ENCODE results near the gene LTBP1. TPM values are rescaled to one million over a fixed set of nuclear protein-coding genes. Genes with fewer than 3 reads are reported as not detected.

Gene LTBP1
- total RNA-seq, 2 experiments from 2014 or later: 61.1 to 82.6 TPM

DNA sequence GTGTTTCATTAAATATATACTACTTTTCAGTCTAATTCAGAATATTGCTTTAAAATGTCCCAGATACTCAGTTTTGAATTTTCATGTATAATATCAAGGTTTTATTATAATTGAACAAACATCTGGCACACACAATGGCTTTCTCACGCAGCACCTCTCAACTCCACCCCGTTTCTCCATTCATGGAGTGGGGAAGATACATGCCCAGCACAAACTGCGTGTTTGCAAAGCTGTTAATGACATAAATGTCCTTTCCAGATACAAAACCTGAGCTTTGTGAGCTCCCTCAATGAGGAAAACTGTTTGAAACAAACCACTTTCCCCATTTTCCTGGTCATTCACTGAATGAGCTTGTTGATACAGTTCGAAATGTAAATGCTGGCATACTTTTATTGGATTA is 379.3 kb downstream of the LTBP1 start:
- Histone ChIP-seq H3K9me3 (ENCODE audit: low read length) (no peaks in the 10 kb centered on the region), H3K4me1 (ENCODE audit: insufficient read depth, low read length, poor library complexity, severe bottlenecking) (peaks cover 14% of the 10 kb centered on the region), H3K79me2 (ENCODE audit: insufficient read depth, low read depth, low read length) (no peaks in the 10 kb centered on the region), H3K4me2 (ENCODE audit: low read length) (no peak overlapping the region), H3K36me3 (ENCODE audit: insufficient read depth, low read length) (peaks cover 36% of the 10 kb centered on the region), H3K27ac (ENCODE audit: low read depth, low read length, poor library complexity, severe bottlenecking) (no peak overlapping the region), H3K9me2 (ENCODE audit: insufficient read depth, low read length) (no peaks in the 10 kb centered on the region), H4K20me1 (ENCODE audit: insufficient read depth, low read length) (no peaks in the 10 kb centered on the region), H2AFZ (ENCODE audit: low read length) (no peak overlapping the region), H3K4me3 (ENCODE audit: low read depth, low read length, poor library complexity, severe bottlenecking) (no peak overlapping the region)
- ChIA-PET POLR2A (no interaction called here), CTCF (ENCODE audit: unreplicated experiment) (no interaction called here)
- no peak for DNase-seq (ENCODE audit: low spot score)
- no TSS peak for BruUV-seq (replicated peaks)
- intact Hi-C loops (cut with micrococcal nuclease; ENCODE audit: unreplicated experiment): no loop called here
- no peak for TF ChIP-seq EZH2phosphoT487 (IDR thresholded peaks at IDR 0.05; ENCODE audit: borderline replicate concordance, low read depth, low read length)
- TF ChIP-seq, protein P1, sequence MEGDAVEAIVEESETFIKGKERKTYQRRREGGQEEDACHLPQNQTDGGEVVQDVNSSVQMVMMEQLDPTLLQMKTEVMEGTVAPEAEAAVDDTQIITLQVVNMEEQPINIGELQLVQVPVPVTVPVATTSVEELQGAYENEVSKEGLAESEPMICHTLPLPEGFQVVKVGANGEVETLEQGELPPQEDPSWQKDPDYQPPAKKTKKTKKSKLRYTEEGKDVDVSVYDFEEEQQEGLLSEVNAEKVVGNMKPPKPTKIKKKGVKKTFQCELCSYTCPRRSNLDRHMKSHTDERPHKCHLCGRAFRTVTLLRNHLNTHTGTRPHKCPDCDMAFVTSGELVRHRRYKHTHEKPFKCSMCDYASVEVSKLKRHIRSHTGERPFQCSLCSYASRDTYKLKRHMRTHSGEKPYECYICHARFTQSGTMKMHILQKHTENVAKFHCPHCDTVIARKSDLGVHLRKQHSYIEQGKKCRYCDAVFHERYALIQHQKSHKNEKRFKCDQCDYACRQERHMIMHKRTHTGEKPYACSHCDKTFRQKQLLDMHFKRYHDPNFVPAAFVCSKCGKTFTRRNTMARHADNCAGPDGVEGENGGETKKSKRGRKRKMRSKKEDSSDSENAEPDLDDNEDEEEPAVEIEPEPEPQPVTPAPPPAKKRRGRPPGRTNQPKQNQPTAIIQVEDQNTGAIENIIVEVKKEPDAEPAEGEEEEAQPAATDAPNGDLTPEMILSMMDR (conservative IDR thresholded peaks at IDR 0.05; ENCODE audit: low read length): no peak

DNA sequence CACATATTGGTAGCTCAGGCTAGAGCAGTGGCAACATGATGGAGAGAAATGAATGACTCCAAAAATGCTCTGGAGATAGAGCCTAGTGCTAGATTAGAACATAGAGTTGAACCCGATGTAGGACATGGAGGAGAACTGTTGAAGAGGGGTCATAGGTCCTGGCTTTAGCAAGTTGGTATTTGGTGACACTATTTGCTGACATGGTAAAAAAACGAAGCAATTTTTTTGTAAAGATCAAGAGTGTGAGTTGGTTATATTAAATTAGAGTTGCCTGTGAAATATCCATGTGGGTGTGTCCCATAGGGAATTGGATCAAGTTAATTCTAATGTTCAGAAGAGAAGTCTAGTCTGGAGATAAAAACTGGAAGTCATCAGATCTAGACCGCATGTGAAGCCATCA is 386.7 kb downstream of the LTBP1 start:
- no peak overlapping the region for H3K4me2 ChIP-seq (ENCODE audit: low read length)
- TF ChIP-seq EZH2phosphoT487 (IDR thresholded peaks at IDR 0.05; ENCODE audit: borderline replicate concordance, low read depth, low read length): no peak
- TF ChIP-seq, protein P1 (conservative IDR thresholded peaks at IDR 0.05; ENCODE audit: low read length): no peak
- BruUV-seq (replicated peaks): no TSS peak
- H3K4me3 ChIP-seq (ENCODE audit: low read depth, low read length, poor library complexity, severe bottlenecking): no peak overlapping the region
- intact Hi-C loops (cut with micrococcal nuclease; ENCODE audit: unreplicated experiment): no loop called here
- CTCF ChIA-PET (ENCODE audit: unreplicated experiment): no interaction called here
- no peaks in the 10 kb centered on the region for H3K9me2 ChIP-seq (ENCODE audit: insufficient read depth, low read length)
- no peaks in the 10 kb centered on the region for H3K79me2 ChIP-seq (ENCODE audit: insufficient read depth, low read depth, low read length)
- no peaks in the 10 kb centered on the region for H4K20me1 ChIP-seq (ENCODE audit: insufficient read depth, low read length)
- DNase-seq (ENCODE audit: low spot score): no peak
- H3K4me1 ChIP-seq (ENCODE audit: insufficient read depth, low read length, poor library complexity, severe bottlenecking): peaks cover 6% of the 10 kb centered on the region
- POLR2A ChIA-PET: interaction anchor here (0.7 kb wide), 1 partner anchor 10 kb away, joined by 3 read pairs; no protein-coding TSS in a partner anchor
- H3K27ac ChIP-seq (ENCODE audit: low read depth, low read length, poor library complexity, severe bottlenecking): no peak overlapping the region
- no peak overlapping the region for H2AFZ ChIP-seq (ENCODE audit: low read length)
- no peaks in the 10 kb centered on the region for H3K9me3 ChIP-seq (ENCODE audit: low read length)
- H3K36me3 ChIP-seq (ENCODE audit: insufficient read depth, low read length): peaks cover 35% of the 10 kb centered on the region

GRCh38 chr2:33334083-33334482 is 387.3 kb downstream of the LTBP1 start:
- no peaks in the 10 kb centered on the region for H4K20me1 ChIP-seq (ENCODE audit: insufficient read depth, low read length)
- H3K4me2 ChIP-seq (ENCODE audit: low read length): no peak overlapping the region
- ChIA-PET CTCF (ENCODE audit: unreplicated experiment) (no interaction called here), POLR2A (interaction anchor here (0.7 kb wide), 1 partner anchor 11 kb away, joined by 3 read pairs; no protein-coding TSS in a partner anchor)
- no peaks in the 10 kb centered on the region for H3K9me3 ChIP-seq (ENCODE audit: low read length)
- no peaks in the 10 kb centered on the region for H3K79me2 ChIP-seq (ENCODE audit: insufficient read depth, low read depth, low read length)
- TF ChIP-seq, protein P1 (conservative IDR thresholded peaks at IDR 0.05; ENCODE audit: low read length): no peak
- no peak for TF ChIP-seq EZH2phosphoT487 (IDR thresholded peaks at IDR 0.05; ENCODE audit: borderline replicate concordance, low read depth, low read length)
- no peak overlapping the region for H2AFZ ChIP-seq (ENCODE audit: low read length)
- peaks cover 31% of the 10 kb centered on the region for H3K36me3 ChIP-seq (ENCODE audit: insufficient read depth, low read length)
- intact Hi-C loops (cut with micrococcal nuclease; ENCODE audit: unreplicated experiment): no loop called here
- H3K27ac ChIP-seq (ENCODE audit: low read depth, low read length, poor library complexity, severe bottlenecking): no peak overlapping the region
- no peak for DNase-seq (ENCODE audit: low spot score)
- peaks cover 6% of the 10 kb centered on the region for H3K4me1 ChIP-seq (ENCODE audit: insufficient read depth, low read length, poor library complexity, severe bottlenecking)
- H3K4me3 ChIP-seq (ENCODE audit: low read depth, low read length, poor library complexity, severe bottlenecking): no peak overlapping the region
- H3K9me2 ChIP-seq (ENCODE audit: insufficient read depth, low read length): no peaks in the 10 kb centered on the region
- BruUV-seq (replicated peaks): no TSS peak
